Aorta (tissue), 5 donors: ENCODE data around the gene F10. TPM values are rescaled to one million over a fixed set of nuclear protein-coding genes. Genes with fewer than 3 reads are reported as not detected.
"Not testable (repeated sequence)": the region's sequence is repeated elsewhere in the genome, so short reads cannot be mapped to it uniquely, and the experiment has no call there.

Source experiments
- ATAC-seq: fragments of 200-7000 bp; cut with Tn5 transposase; one replicate; pipeline ENCODE4 v1.9.1; 2022; ENCODE audit warnings: moderate library complexity; ENCODE audit not compliant: low FRiP score
- DNase-seq, 2 donors: peaks; one replicate each; pipeline ENCODE4 v3.0.0-alpha.2; 2020
- H3K27ac ChIP-seq, 2 donors: one replicate each; pipeline ENCODE4 v1.5.1; 2013; ENCODE audit warnings: low read length in 2 of 2, mild to moderate bottlenecking in 2 of 2, moderate library complexity in 2 of 2, control low read depth in 1 of 2, inconsistent platforms in 1 of 2, low read depth in 1 of 2
- H3K27me3 ChIP-seq, 2 donors: one replicate each; pipeline ENCODE4 v1.6.1; 2013; ENCODE audit warnings: control low read depth in 1 of 2, low read length in 1 of 2, mild to moderate bottlenecking in 1 of 2, moderate library complexity in 1 of 2; ENCODE audit not compliant: insufficient read depth in 2 of 2, control insufficient read depth in 1 of 2
- H3K36me3 ChIP-seq, 2 donors: one replicate each; pipeline ENCODE4 v1.6.1; 2013; ENCODE audit warnings: control low read depth in 1 of 2, low read length in 1 of 2, mild to moderate bottlenecking in 1 of 2; ENCODE audit not compliant: insufficient read depth in 2 of 2, control insufficient read depth in 1 of 2
- H3K4me1 ChIP-seq, 2 donors: one replicate each; pipeline ENCODE4 v1.6.1; 2013; ENCODE audit warnings: low read length in 2 of 2, control low read depth in 1 of 2, mild to moderate bottlenecking in 1 of 2, moderate library complexity in 1 of 2; ENCODE audit not compliant: insufficient read depth in 2 of 2, control insufficient read depth in 1 of 2
- H3K4me3 ChIP-seq, 2 donors: one replicate each; pipeline ENCODE4 v1.5.1; 2013; ENCODE audit warnings: low read length in 2 of 2, control low read depth in 1 of 2, mild to moderate bottlenecking in 1 of 2
- H3K9me3 ChIP-seq: one replicate; pipeline ENCODE4 v1.6.1; 2013; ENCODE audit warnings: mild to moderate bottlenecking, low read length; ENCODE audit not compliant: control insufficient read depth
- WGBS, 2 donors: extraction: QIAGEN DNeasy Blood & Tissue Kit; methylation state at CpG; one replicate each; pipeline ENCODE4 v1.1.7; 2013; 5-methylcytosine and 5-hydroxymethylcytosine counted together
- intact Hi-C, 2 donors: fragments of 100-400 bp; cut with DNase I; formaldehyde crosslinking; loops; one replicate each; pipeline versions ENCODE4 v1.14.2 to v1.15.0; 2022
- polyA plus RNA-seq, 2 donors: library from polyadenylated mRNA; stranded (reverse); fragments of 200-250 nt; gene quantifications; one replicate each; pipeline ENCODE4 v1.2.3, GENCODE V29; 2013
- total RNA-seq, 2 donors: library from RNA; stranded (reverse); fragmentation: NEBNext Ultra II Directional; extraction: Animal tissue kit (Norgen Biotek cat#: 25700); gene quantifications; one replicate each; pipeline ENCODE4 v1.2.1, GENCODE V29; 2021
- donor health status: healthy with polysubstance abuse.
- donor health status: Bipolar disorder and iron deficiency.
- donor health status: DM: no; HTN: no; CAD: no.
- donor health status: DM: no; HTN: no; CAD: no.
- donor health status: DM: yes; HTN: yes; CAD: no.

F10 gene
- total and polyA plus RNA-seq, 4 donors: 6.5 to 38.4 (median 13.8) TPM

GRCh38 chr13:113157929-113158747 lies 35.5 kb downstream of the F10 start, which contains the start of gene PROZ:
TSS of gene PROZ (plus strand) at chr13:113158648. CDS start at chr13:113158661, 13 bp downstream.
- Histone ChIP-seq H3K27ac (no peak within 1 kb of the TSS), H3K4me3 (no peak within 1 kb of the TSS), H3K27me3 (no peaks in the 10 kb centered on the region), H3K36me3 (no peaks in the 10 kb centered on the region), H3K4me1 (no peaks in the 10 kb centered on the region), H3K9me3 (no peaks in the 10 kb centered on the region)
- intact Hi-C loops: loop anchor here in 1 of 2 donors (5.0 to 10.0 kb wide), 2 partner anchors 49 to 123 kb away; partner anchors contain the start of genes CUL4A and PCID2
- DNase-seq: no peak
- ATAC-seq: no peak
- 63 to 65% methylated on average over 16 of the region's 16 CpGs for WGBS, 2 donors

- intact Hi-C loops: loop anchor here in 1 of 2 donors (5.0 to 10.0 kb wide), 2 partner anchors 48 to 124 kb away; partner anchors contain the start of genes CUL4A and PCID2
- WGBS, 2 donors: 48 to 49% methylated on average over 7 of the region's 7 CpGs
- DNase-seq (no peak), ATAC-seq (no peak)
- H3K36me3 ChIP-seq: no peaks in the 10 kb centered on the region
- no peaks in the 10 kb centered on the region for H3K9me3 ChIP-seq
- H3K4me1 ChIP-seq: no peaks in the 10 kb centered on the region
- H3K4me3 ChIP-seq: no peak overlapping the region
- H3K27me3 ChIP-seq: no peaks in the 10 kb centered on the region
- H3K27ac ChIP-seq: no peak overlapping the region
Measured at GRCh38 chr13:113158946-113159345, 36.3 kb downstream of the F10 start.

- no peaks in the 10 kb centered on the region for H3K36me3 ChIP-seq
- H3K4me1 ChIP-seq: no peaks in the 10 kb centered on the region
- no peaks in the 10 kb centered on the region for H3K9me3 ChIP-seq
- no peak overlapping the region for H3K4me3 ChIP-seq
- DNase-seq (no peak), ATAC-seq (no peak)
- no peak overlapping the region for H3K27ac ChIP-seq
- WGBS, 2 donors: 87 to 91% methylated on average over 20 of the region's 20 CpGs
- intact Hi-C loops: loop anchor here in 1 of 2 donors (5.0 to 10.0 kb wide), 2 partner anchors 48 to 125 kb away; partner anchors contain the start of genes CUL4A and PCID2
- no peaks in the 10 kb centered on the region for H3K27me3 ChIP-seq
Measured at GRCh38 chr13:113159701-113160100, 37.1 kb downstream of the F10 start.

- no peaks in the 10 kb centered on the region for H3K9me3 ChIP-seq
- intact Hi-C loops: no loop called here
- H3K4me3 ChIP-seq: no peak overlapping the region
- H3K27me3 ChIP-seq: no peaks in the 10 kb centered on the region
- H3K27ac ChIP-seq: no peak overlapping the region
- no peak for DNase-seq
- WGBS, 2 donors: 61 to 62% methylated on average over 12 of the region's 12 CpGs
- ATAC-seq: no peak
- no peaks in the 10 kb centered on the region for H3K4me1 ChIP-seq
- no peaks in the 10 kb centered on the region for H3K36me3 ChIP-seq
Measured at GRCh38 chr13:113160983-113161382, 38.4 kb downstream of the F10 start.

GRCh38 chr13:113161433-113161832 lies 38.8 kb downstream of the F10 start:
- H3K9me3 ChIP-seq: no peaks in the 10 kb centered on the region
- H3K36me3 ChIP-seq: no peaks in the 10 kb centered on the region
- WGBS, 2 donors: 30 to 45% methylated on average over 11 to 16 of the region's 16 CpGs
- DNase-seq (no peak), ATAC-seq (no peak)
- H3K4me1 ChIP-seq: no peaks in the 10 kb centered on the region
- H3K27ac ChIP-seq: no peak overlapping the region
- intact Hi-C loops: no loop called here
- H3K27me3 ChIP-seq: no peaks in the 10 kb centered on the region
- no peak overlapping the region for H3K4me3 ChIP-seq

GRCh38 chr13:113161975-113162374 lies 39.4 kb downstream of the F10 start:
- H3K9me3 ChIP-seq, intact Hi-C loops, H3K4me3 ChIP-seq, ATAC-seq, H3K27me3 ChIP-seq, H3K36me3 ChIP-seq, H3K27ac ChIP-seq, DNase-seq, H3K4me1 ChIP-seq: not testable (repeated sequence)
- 54 to 56% methylated on average over 7 to 12 of the region's 13 CpGs for WGBS, 2 donors

- Histone ChIP-seq H3K27me3 (no peaks in the 10 kb centered on the region), H3K4me1 (no peaks in the 10 kb centered on the region), H3K4me3 (no peak overlapping the region), H3K27ac (no peak overlapping the region), H3K9me3 (no peaks in the 10 kb centered on the region), H3K36me3 (no peaks in the 10 kb centered on the region)
- intact Hi-C loops: no loop called here
- WGBS, 2 donors: 21 to 26% methylated on average over 25 of the region's 25 CpGs
- peak; percentile 26 for ATAC-seq
- DNase-seq: no peak
Measured at GRCh38 chr13:113162783-113163685, 40.4 kb downstream of the F10 start.

GRCh38 chr13:113164492-113164891 lies 41.9 kb downstream of the F10 start:
- no peak overlapping the region for H3K27ac ChIP-seq
- DNase-seq: no peak
- no peaks in the 10 kb centered on the region for H3K36me3 ChIP-seq
- ATAC-seq: no peak
- H3K27me3 ChIP-seq: no peaks in the 10 kb centered on the region
- H3K4me1 ChIP-seq: no peaks in the 10 kb centered on the region
- H3K4me3 ChIP-seq: no peak overlapping the region
- no peaks in the 10 kb centered on the region for H3K9me3 ChIP-seq
- intact Hi-C loops: no loop called here
- 81 to 84% methylated on average over 12 of the region's 12 CpGs for WGBS, 2 donors
